Osteoblast (primary cell): ENCODE results near the gene TP73. TPM values are rescaled to one million over a fixed set of nuclear protein-coding genes. Genes with fewer than 3 reads are reported as not detected.

Experiments
- DNase-seq: peaks from one replicate; pipeline ENCODE4 v3.0.0; 2011; ENCODE audit warnings: low spot score, mixed read lengths; ENCODE audit not compliant: insufficient read length; ENCODE audit errors: missing footprints
- H2AFZ ChIP-seq: 2 replicates; pipeline ENCODE4 v1.6.0; 2011; ENCODE audit warnings: mild to moderate bottlenecking, low read length
- H3K27ac ChIP-seq: 2 replicates; pipeline ENCODE4 v1.5.1; 2011; ENCODE audit warnings: mild to moderate bottlenecking, low read depth, low read length, moderate library complexity
- H3K27me3 ChIP-seq: 2 replicates; pipeline ENCODE4 v1.6.0; 2012; ENCODE audit warnings: mild to moderate bottlenecking, control low read depth, inconsistent platforms, low read length, moderate library complexity; ENCODE audit not compliant: insufficient read depth
- H3K36me3 ChIP-seq: 2 replicates; pipeline ENCODE4 v1.5.1; 2011; ENCODE audit warnings: mild to moderate bottlenecking, low read length, control low read depth, moderate library complexity; ENCODE audit not compliant: insufficient read depth
- H3K4me1 ChIP-seq: 2 replicates; pipeline ENCODE4 v1.5.1; 2011; ENCODE audit warnings: mild to moderate bottlenecking, low read length, control low read depth, moderate library complexity; ENCODE audit not compliant: insufficient read depth
- H3K4me2 ChIP-seq: 2 replicates; pipeline ENCODE4 v1.6.0; 2011; ENCODE audit warnings: mild to moderate bottlenecking, low read length; ENCODE audit not compliant: insufficient read depth
- H3K4me3 ChIP-seq: fragments of 200-600 bp; sonication (generic); 3 replicates; pipeline ENCODE4 v1.5.1; 2012; ENCODE audit warnings: mild to moderate bottlenecking, low read length, inconsistent platforms; ENCODE audit not compliant: insufficient read depth
- H3K79me2 ChIP-seq: 2 replicates; pipeline ENCODE4 v1.6.0; 2012; ENCODE audit warnings: mild to moderate bottlenecking, low read length, control low read depth, inconsistent platforms; ENCODE audit not compliant: insufficient read depth
- H3K9me3 ChIP-seq: 2 replicates; pipeline ENCODE4 v1.5.1; 2011; ENCODE audit warnings: low read depth, low read length, control low read depth
- H4K20me1 ChIP-seq: 2 replicates; pipeline ENCODE4 v1.6.0; 2012; ENCODE audit warnings: mild to moderate bottlenecking, low read length, control low read depth; ENCODE audit not compliant: insufficient read depth
- CTCF ChIP-seq: IDR thresholded peaks from 2 replicates; pipeline ENCODE4 v1.5.1; 2011; ENCODE audit warnings: mild to moderate bottlenecking, low read depth, low read length, moderate library complexity; ENCODE audit errors: extremely low read depth
- total RNA-seq: library from RNA; depleted of rRNA; stranded (reverse); fragments of >200 nt; gene quantifications from 2 replicates; pipeline ENCODE4 v1.2.3, GENCODE V29; 2012

TP73 gene
- total RNA-seq, 1 donor: not detected

GRCh38 chr1:3762151-3762872 is 110.0 kb downstream of the TP73 start:
- Histone ChIP-seq H3K27me3 (peaks cover 9% of the 10 kb centered on the region), H3K4me2 (no peak overlapping the region), H4K20me1 (no peaks in the 10 kb centered on the region), H3K36me3 (no peaks in the 10 kb centered on the region), H2AFZ (no peak overlapping the region), H3K4me3 (no peak overlapping the region), H3K27ac (no peak overlapping the region), H3K4me1 (no peaks in the 10 kb centered on the region), H3K9me3 (no peaks in the 10 kb centered on the region), H3K79me2 (no peaks in the 10 kb centered on the region)
- DNase-seq: peak; percentile 37
- TF ChIP-seq CTCF: no peak

GRCh38 chr1:3762873-3763228 is 110.5 kb downstream of the TP73 start:
- H3K27me3 ChIP-seq: peaks cover 9% of the 10 kb centered on the region
- no peak overlapping the region for H3K4me3 ChIP-seq
- H4K20me1 ChIP-seq: no peaks in the 10 kb centered on the region
- no peak overlapping the region for H3K4me2 ChIP-seq
- H3K79me2 ChIP-seq: no peaks in the 10 kb centered on the region
- H3K36me3 ChIP-seq: no peaks in the 10 kb centered on the region
- peak; percentile 61 for DNase-seq
- H3K4me1 ChIP-seq: no peaks in the 10 kb centered on the region
- no peak overlapping the region for H3K27ac ChIP-seq
- TF ChIP-seq CTCF: no peak
- H2AFZ ChIP-seq: no peak overlapping the region
- no peaks in the 10 kb centered on the region for H3K9me3 ChIP-seq

GRCh38 chr1:3763351-3764125 is 111.2 kb downstream of the TP73 start:
- H3K4me3 ChIP-seq: no peak overlapping the region
- H3K4me1 ChIP-seq: no peaks in the 10 kb centered on the region
- H3K79me2 ChIP-seq: no peaks in the 10 kb centered on the region
- peak; percentile 60 for DNase-seq
- H3K27me3 ChIP-seq: peaks cover 9% of the 10 kb centered on the region
- no peaks in the 10 kb centered on the region for H4K20me1 ChIP-seq
- H3K36me3 ChIP-seq: no peaks in the 10 kb centered on the region
- TF ChIP-seq CTCF: no peak
- H3K27ac ChIP-seq: no peak overlapping the region
- H3K4me2 ChIP-seq: no peak overlapping the region
- no peak overlapping the region for H2AFZ ChIP-seq
- no peaks in the 10 kb centered on the region for H3K9me3 ChIP-seq

- Histone ChIP-seq H4K20me1 (no peaks in the 10 kb centered on the region), H3K27me3 (peaks cover 22% of the 10 kb centered on the region), H3K4me2 (no peak overlapping the region), H3K27ac (no peak overlapping the region), H3K4me1 (peaks cover 5% of the 10 kb centered on the region), H3K9me3 (no peaks in the 10 kb centered on the region), H3K79me2 (no peaks in the 10 kb centered on the region), H3K36me3 (no peaks in the 10 kb centered on the region), H2AFZ (no peak overlapping the region), H3K4me3 (no peak overlapping the region)
- no peak for TF ChIP-seq CTCF
- DNase-seq: peak; percentile 63
These were observed 115.1 kb downstream of the TP73 start for GRCh38 chr1:3767328-3767925.
